Measurements from ENCODE around the gene PET100.

DNA sequence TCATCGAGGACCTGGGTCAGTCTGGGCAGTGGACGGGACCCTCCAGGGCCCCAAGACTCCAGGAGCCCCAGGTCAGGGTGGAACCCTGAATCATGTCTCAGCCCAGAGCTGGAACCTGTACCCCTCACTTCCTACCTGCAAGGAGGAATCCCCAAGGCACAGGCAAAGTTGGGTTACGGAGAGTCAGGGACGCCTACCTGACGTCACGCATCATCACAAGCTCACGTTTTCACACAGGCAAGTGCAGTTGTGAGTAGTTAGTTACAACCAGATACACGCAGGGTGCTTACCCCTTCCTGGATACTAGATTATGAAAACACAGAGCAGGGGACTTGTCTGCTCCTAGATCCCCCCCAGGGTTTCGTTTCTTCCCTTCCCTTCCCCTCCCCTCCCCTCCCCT lies 41.2 kb downstream of the PET100 start:
- TF ChIP-seq, protein P1, sequence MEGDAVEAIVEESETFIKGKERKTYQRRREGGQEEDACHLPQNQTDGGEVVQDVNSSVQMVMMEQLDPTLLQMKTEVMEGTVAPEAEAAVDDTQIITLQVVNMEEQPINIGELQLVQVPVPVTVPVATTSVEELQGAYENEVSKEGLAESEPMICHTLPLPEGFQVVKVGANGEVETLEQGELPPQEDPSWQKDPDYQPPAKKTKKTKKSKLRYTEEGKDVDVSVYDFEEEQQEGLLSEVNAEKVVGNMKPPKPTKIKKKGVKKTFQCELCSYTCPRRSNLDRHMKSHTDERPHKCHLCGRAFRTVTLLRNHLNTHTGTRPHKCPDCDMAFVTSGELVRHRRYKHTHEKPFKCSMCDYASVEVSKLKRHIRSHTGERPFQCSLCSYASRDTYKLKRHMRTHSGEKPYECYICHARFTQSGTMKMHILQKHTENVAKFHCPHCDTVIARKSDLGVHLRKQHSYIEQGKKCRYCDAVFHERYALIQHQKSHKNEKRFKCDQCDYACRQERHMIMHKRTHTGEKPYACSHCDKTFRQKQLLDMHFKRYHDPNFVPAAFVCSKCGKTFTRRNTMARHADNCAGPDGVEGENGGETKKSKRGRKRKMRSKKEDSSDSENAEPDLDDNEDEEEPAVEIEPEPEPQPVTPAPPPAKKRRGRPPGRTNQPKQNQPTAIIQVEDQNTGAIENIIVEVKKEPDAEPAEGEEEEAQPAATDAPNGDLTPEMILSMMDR (conservative IDR thresholded peaks at IDR 0.05 in 1 of 2, IDR thresholded peaks at IDR 0.05 in 1 of 2; ENCODE audit: extremely low read depth in 1 of 2, insufficient read depth in 1 of 2, low read depth in 1 of 2, low read length in 2 of 2) = no peak
- TF ChIP-seq EZH2 (IDR thresholded peaks at IDR 0.05; ENCODE audit: borderline replicate concordance, low read length) = no peak
